ENCODE results near the gene HOXA3. TPM values are rescaled to one million over a fixed set of nuclear protein-coding genes. Genes with fewer than 3 reads are reported as not detected.

The HOXA3 gene
- total RNA-seq, 1 experiment from 2014 or later: not detected

DNA sequence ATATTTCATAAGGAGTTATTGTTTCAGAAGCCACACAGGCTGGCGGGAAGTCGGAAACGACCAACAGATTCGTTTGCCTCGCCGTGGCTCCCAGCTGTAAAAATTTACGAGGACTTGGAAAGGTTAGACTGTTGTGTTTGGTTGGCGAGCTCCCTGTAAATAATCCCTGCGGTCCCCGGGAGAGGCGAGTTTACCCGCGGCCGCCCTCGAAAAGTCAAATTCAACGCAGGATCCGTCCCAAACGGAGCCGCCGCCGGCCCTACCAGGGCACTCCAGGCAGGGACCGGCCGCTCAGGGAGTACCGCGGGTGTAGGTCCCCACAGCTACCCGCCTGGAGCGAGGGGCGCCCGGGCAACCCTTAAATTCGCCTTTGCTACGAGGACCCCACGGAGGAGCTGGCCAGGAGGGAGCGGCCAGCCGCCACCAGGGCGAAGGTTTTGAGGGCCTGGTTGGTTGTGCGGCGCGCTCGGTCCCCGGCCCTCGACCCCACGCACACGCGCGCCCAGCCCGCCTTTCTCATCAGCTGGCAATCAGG is 13.7 kb upstream of the HOXA3 start:
- H3T11ph ChIP-seq (ENCODE audit: low read length): no peak overlapping the region
- no peaks in the 10 kb centered on the region for H3K79me1 ChIP-seq (ENCODE audit: insufficient read depth, low read depth, low read length, poor library complexity, severe bottlenecking)
- H3K4me3 Mint-ChIP-seq: no peak overlapping the region
- no peaks in the 10 kb centered on the region for H3K4me1 ChIP-seq (ENCODE audit: insufficient read depth, low read length)
- no peak overlapping the region for H2BK120ac ChIP-seq (ENCODE audit: low read depth, low read length, poor library complexity, severe bottlenecking)
- H2BK5ac ChIP-seq (ENCODE audit: insufficient read length, low read length): no peak overlapping the region
- no peak overlapping the region for H3K23ac ChIP-seq (ENCODE audit: insufficient read length, low read depth, low read length)
- H3K36me3 Mint-ChIP-seq (ENCODE audit: insufficient read depth in 1 of 3, low read depth in 3 of 3): no peaks in the 10 kb centered on the region; a peak in 1 of 7 replicates
- H3K4ac ChIP-seq (ENCODE audit: low read depth, low read length): no peak overlapping the region
- no peaks in the 10 kb centered on the region for H3K9me3 ChIP-seq (ENCODE audit: control insufficient read depth, low read depth, low read length)
- no peak overlapping the region for H3K14ac ChIP-seq (ENCODE audit: insufficient read depth, low read length)
- no peak overlapping the region for H3K27ac ChIP-seq (ENCODE audit: insufficient read length, low read depth, low read length)
- no peak overlapping the region for H2AK5ac ChIP-seq (ENCODE audit: insufficient read length, low read length)
- H3K27me3 Mint-ChIP-seq (ENCODE audit: low read depth): peaks cover 99% of the 10 kb centered on the region
- no peak overlapping the region for H3K9ac ChIP-seq (ENCODE audit: extremely low read depth, insufficient read length, low read length)
- no peak overlapping the region for H3K4me2 ChIP-seq (ENCODE audit: insufficient read depth, insufficient read length, low read length)
- H3K18ac ChIP-seq (ENCODE audit: insufficient read length, low read depth, low read length): no peak overlapping the region
- H3K27me3 ChIP-seq (ENCODE audit: insufficient read depth, low read length): peaks cover 96% of the 10 kb centered on the region
- no peak overlapping the region for H4K8ac ChIP-seq (replicated peaks; ENCODE audit: insufficient read length, low read depth, low read length)
- no peak overlapping the region for H4K91ac ChIP-seq (ENCODE audit: insufficient read length, low read depth, low read length)
- WGBS (ENCODE audit: extremely low coverage, insufficient read length, low lambda C conversion rate): no CpG with 5 or more reads among the region's 46 CpGs
- H2BK12ac ChIP-seq (ENCODE audit: insufficient read length, low read depth, low read length): no peak overlapping the region
- no peak overlapping the region for H2AFZ ChIP-seq (ENCODE audit: low read length)
- H2BK20ac ChIP-seq (ENCODE audit: low read depth, low read length, poor library complexity, severe bottlenecking): no peak overlapping the region
- peaks cover 0 to 15% of the 10 kb centered on the region in 2 experiments; a peak in 3 of 4 replicates for H3K4me1 Mint-ChIP-seq
- H4K20me1 ChIP-seq (ENCODE audit: control insufficient read depth, insufficient read depth, insufficient read length): no peaks in the 10 kb centered on the region
- DNase-seq: no peak
- no peaks in the 10 kb centered on the region for H3K79me2 ChIP-seq (ENCODE audit: insufficient read depth, low read length)
- no peaks in the 10 kb centered on the region for H3K23me2 ChIP-seq (ENCODE audit: insufficient read length, low read depth, low read length, poor library complexity, severe bottlenecking)
- H3K56ac ChIP-seq (ENCODE audit: insufficient read length, low read depth, low read length): no peak overlapping the region
- H4K5ac ChIP-seq (ENCODE audit: insufficient read length, low read depth, low read length): no peak overlapping the region
- TF ChIP-seq, protein P1, sequence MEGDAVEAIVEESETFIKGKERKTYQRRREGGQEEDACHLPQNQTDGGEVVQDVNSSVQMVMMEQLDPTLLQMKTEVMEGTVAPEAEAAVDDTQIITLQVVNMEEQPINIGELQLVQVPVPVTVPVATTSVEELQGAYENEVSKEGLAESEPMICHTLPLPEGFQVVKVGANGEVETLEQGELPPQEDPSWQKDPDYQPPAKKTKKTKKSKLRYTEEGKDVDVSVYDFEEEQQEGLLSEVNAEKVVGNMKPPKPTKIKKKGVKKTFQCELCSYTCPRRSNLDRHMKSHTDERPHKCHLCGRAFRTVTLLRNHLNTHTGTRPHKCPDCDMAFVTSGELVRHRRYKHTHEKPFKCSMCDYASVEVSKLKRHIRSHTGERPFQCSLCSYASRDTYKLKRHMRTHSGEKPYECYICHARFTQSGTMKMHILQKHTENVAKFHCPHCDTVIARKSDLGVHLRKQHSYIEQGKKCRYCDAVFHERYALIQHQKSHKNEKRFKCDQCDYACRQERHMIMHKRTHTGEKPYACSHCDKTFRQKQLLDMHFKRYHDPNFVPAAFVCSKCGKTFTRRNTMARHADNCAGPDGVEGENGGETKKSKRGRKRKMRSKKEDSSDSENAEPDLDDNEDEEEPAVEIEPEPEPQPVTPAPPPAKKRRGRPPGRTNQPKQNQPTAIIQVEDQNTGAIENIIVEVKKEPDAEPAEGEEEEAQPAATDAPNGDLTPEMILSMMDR (conservative IDR thresholded peaks at IDR 0.05): no peak
- H3K9me3 Mint-ChIP-seq: peaks cover 5 to 17% of the 10 kb centered on the region in 2 experiments
- no peak overlapping the region for H2BK15ac ChIP-seq (ENCODE audit: low read depth, low read length)
- H3K27ac Mint-ChIP-seq: no peak overlapping the region

All from H9 (cell line).